Ascending aorta (tissue), 2 donors: Measurements from ENCODE around the gene C5orf24. TPM values are rescaled to one million over a fixed set of nuclear protein-coding genes. Genes with fewer than 3 reads are reported as not detected.
A peak's percentile ranks its signal among the peaks of the same experiment; 100 is the strongest.

Experiments
- DNase-seq, 2 donors: peaks; one replicate each; pipeline ENCODE4 v3.0.0-alpha.2; 2019; ENCODE audit warnings: low spot score in 2 of 2
- H3K27ac ChIP-seq, 2 donors: fragments of 200-600 bp; sonication (generic); one replicate each; pipeline ENCODE4 v1.5.1; 2016 to 2017; ENCODE audit warnings: mild to moderate bottlenecking in 1 of 2
- H3K27me3 ChIP-seq: fragments of 200-600 bp; sonication (generic); one replicate; pipeline ENCODE4 v1.5.1; 2017
- H3K36me3 ChIP-seq, 2 donors: fragments of 200-600 bp; sonication (generic); one replicate each; pipeline ENCODE4 v1.5.1; 2016
- H3K4me1 ChIP-seq, 2 donors: fragments of 200-600 bp; sonication (generic); one replicate each; pipeline ENCODE4 v1.5.1; 2016 to 2017; ENCODE audit warnings: mild to moderate bottlenecking in 1 of 2
- H3K4me3 ChIP-seq, 2 donors: fragments of 200-600 bp; sonication (generic); one replicate each; pipeline ENCODE4 v1.5.1; 2016 to 2017; ENCODE audit warnings: mild to moderate bottlenecking in 1 of 2
- H3K9me3 ChIP-seq, 2 donors: fragments of 200-600 bp; sonication (generic); one replicate each; pipeline ENCODE4 v1.5.1; 2016
- intact Hi-C: fragments of 100-400 bp; cut with DNase I; formaldehyde crosslinking; loops from one replicate; pipeline ENCODE4 v1.15.1; 2023
- total RNA-seq: library from RNA; depleted of rRNA; stranded (reverse); fragments of >200 nt; gene quantifications from one replicate; pipeline ENCODE4 v1.1.0, GENCODE V29; 2016
- TF ChIP-seq, protein P1 (sequence below), 3 experiments: fragments of 200-600 bp in 2 of 3; fragments of 450-650 bp in 1 of 3; sonication (generic) in 2 of 3; IDR thresholded peaks; one replicate each; pipeline ENCODE4 v1.5.1; 2016 to 2019; ENCODE audit warnings: antibody characterized with exemption in 3 of 3, mild to moderate bottlenecking in 1 of 3, moderate library complexity in 1 of 3

The C5orf24 gene
- total RNA-seq, 1 donor from 2014 or later, result 36.5 TPM

- Histone ChIP-seq H3K9me3 (no peaks in the 10 kb centered on the region), H3K27me3 (no peaks in the 10 kb centered on the region), H3K4me3 (no peak overlapping the region), H3K4me1 (no peaks in the 10 kb centered on the region), H3K36me3 (peaks cover 23 to 52% of the 10 kb centered on the region in 2 donors), H3K27ac (no peak overlapping the region)
- intact Hi-C loops, result no loop called here
- DNase-seq, result no peak
- TF ChIP-seq, protein P1, sequence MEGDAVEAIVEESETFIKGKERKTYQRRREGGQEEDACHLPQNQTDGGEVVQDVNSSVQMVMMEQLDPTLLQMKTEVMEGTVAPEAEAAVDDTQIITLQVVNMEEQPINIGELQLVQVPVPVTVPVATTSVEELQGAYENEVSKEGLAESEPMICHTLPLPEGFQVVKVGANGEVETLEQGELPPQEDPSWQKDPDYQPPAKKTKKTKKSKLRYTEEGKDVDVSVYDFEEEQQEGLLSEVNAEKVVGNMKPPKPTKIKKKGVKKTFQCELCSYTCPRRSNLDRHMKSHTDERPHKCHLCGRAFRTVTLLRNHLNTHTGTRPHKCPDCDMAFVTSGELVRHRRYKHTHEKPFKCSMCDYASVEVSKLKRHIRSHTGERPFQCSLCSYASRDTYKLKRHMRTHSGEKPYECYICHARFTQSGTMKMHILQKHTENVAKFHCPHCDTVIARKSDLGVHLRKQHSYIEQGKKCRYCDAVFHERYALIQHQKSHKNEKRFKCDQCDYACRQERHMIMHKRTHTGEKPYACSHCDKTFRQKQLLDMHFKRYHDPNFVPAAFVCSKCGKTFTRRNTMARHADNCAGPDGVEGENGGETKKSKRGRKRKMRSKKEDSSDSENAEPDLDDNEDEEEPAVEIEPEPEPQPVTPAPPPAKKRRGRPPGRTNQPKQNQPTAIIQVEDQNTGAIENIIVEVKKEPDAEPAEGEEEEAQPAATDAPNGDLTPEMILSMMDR (IDR thresholded peaks at IDR 0.05), result no peak
Measured at GRCh38 chr5:134892282-134892681, 46.5 kb downstream of the C5orf24 start.

DNA sequence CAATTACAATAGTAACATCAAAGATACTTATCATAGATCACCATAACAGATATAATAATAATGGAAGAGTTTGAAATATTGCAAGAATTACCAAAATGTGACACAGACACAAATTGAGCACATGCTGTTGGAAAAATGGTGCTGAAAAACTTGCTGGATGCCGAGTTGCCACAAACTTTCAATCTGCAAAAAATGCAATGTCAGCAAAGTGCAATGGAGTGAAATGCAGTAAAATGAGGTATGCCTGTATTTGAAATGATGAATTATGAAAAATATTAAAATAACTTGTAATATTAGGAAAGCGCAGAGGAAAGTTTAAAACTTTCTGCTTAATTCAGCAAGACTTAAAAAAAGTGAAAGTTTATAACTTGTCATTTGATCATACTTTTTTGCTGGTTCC, 47.2 kb downstream of the C5orf24 start:
- no peaks in the 10 kb centered on the region for H3K27me3 ChIP-seq
- no peak overlapping the region for H3K4me3 ChIP-seq
- TF ChIP-seq, protein P1 (IDR thresholded peaks at IDR 0.05), result no peak
- H3K9me3 ChIP-seq, result no peaks in the 10 kb centered on the region
- intact Hi-C loops, result no loop called here
- H3K27ac ChIP-seq, result no peak overlapping the region
- DNase-seq, result no peak
- H3K4me1 ChIP-seq, result no peaks in the 10 kb centered on the region
- H3K36me3 ChIP-seq, result peaks cover 23 to 54% of the 10 kb centered on the region in 2 donors

DNA sequence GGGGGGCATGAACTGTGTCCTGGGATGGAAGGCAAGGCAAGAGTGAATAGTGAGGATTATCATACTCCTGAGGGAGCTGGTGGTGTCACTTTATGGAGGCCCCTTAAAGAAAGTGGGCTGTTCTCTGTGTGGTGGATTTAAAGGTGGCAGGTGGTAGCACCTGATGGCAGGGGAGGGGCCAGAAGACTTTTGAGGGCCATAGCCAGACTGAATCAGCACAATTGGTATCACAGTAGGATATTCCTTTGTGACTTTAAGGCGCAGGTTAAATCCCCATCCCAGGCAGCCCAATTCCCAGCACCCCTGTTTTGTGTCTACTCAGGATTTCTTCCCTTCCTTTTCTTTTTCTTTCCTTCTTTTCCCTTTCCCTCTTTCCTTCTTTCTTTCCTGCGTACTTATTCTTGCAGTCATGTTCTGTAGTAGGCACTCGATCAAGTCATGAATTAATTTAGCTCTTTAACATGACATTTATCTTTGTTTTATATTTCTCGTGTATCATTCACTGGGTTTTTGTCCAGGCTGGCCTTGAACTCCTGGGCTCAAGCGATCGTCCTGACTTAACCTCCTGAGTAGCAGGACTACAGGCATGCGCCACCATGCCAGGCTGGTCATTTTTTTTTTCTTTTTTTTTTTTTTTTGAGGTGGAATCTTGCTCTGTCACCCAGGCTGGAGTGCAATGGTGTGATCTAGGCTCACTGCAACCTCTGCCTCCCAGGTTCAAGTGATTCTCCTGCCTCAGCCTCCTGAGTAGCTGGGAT, 48.2 kb downstream of the C5orf24 start:
- DNase-seq, result no peak
- intact Hi-C loops, result no loop called here
- Histone ChIP-seq H3K9me3 (no peaks in the 10 kb centered on the region), H3K36me3 (peaks cover 22 to 48% of the 10 kb centered on the region in 2 donors), H3K4me1 (no peaks in the 10 kb centered on the region), H3K27me3 (no peaks in the 10 kb centered on the region), H3K27ac (no peak overlapping the region), H3K4me3 (no peak overlapping the region)
- TF ChIP-seq, protein P1 (IDR thresholded peaks at IDR 0.05), result no peak

- no peak overlapping the region for H3K4me3 ChIP-seq
- TF ChIP-seq, protein P1 (IDR thresholded peaks at IDR 0.05), result no peak
- no peaks in the 10 kb centered on the region for H3K4me1 ChIP-seq
- no peaks in the 10 kb centered on the region for H3K27me3 ChIP-seq
- intact Hi-C loops, result loop anchor here (10.0 kb wide), 1 partner anchor 527 kb away; the partner anchor contains the start of gene UBE2B
- H3K9me3 ChIP-seq, result no peaks in the 10 kb centered on the region
- DNase-seq, result no peak
- H3K27ac ChIP-seq, result no peak overlapping the region
- peaks cover 12 to 20% of the 10 kb centered on the region in 2 donors for H3K36me3 ChIP-seq
Measured at GRCh38 chr5:134902071-134902801, 56.5 kb downstream of the C5orf24 start.

GRCh38 chr5:134904610-134905245, 59.0 kb downstream of the C5orf24 start, which contains the start of gene PCBD2:
Gene PCBD2 (plus strand): TSS chr5:134905131. CDS start chr5:134905140, 9 bp downstream.
- H3K27me3 ChIP-seq, result no peaks in the 10 kb centered on the region
- no peaks in the 10 kb centered on the region for H3K9me3 ChIP-seq
- H3K4me1 ChIP-seq, result no peaks in the 10 kb centered on the region
- TF ChIP-seq, protein P1 (IDR thresholded peaks at IDR 0.05), result peak; percentile 84 to 97 (median 89)
- H3K36me3 ChIP-seq, result peaks cover 5 to 11% of the 10 kb centered on the region in 2 donors
- H3K27ac ChIP-seq, result peak within 1 kb of the TSS; percentile 96
- peak; percentile 62 to 94 for DNase-seq
- intact Hi-C loops, result loop anchor here (1.0 to 10.0 kb wide), 4 partner anchors 30 to 530 kb away; partner anchors contain the start of genes C5orf24, CAMLG, TXNDC15 and UBE2B
- H3K4me3 ChIP-seq, result peak within 1 kb of the TSS; percentile 85 to 97
